VCaP (cell line): ENCODE measurements around the gene RNF151.

Source experiments
- H3K27ac ChIP-seq: fragments of 450-650 bp; 2 replicates; pipeline ENCODE4 v1.5.1; 2017
- CTCF ChIP-seq: fragments of 450-650 bp; conservative IDR thresholded peaks from 2 replicates; pipeline ENCODE4 v1.5.1; 2017; ENCODE audit warnings: mild to moderate bottlenecking, moderate library complexity

Gene RNF151

GRCh38 chr16:1974157-1975070 lies 7.8 kb downstream of the RNF151 start:
- H3K27ac ChIP-seq, result no peak overlapping the region
- no peak for TF ChIP-seq CTCF

GRCh38 chr16:1975432-1976215 lies 9.0 kb downstream of the RNF151 start:
- TF ChIP-seq CTCF, result no peak
- no peak overlapping the region for H3K27ac ChIP-seq

- no peak overlapping the region for H3K27ac ChIP-seq
- no peak for TF ChIP-seq CTCF
Observed at GRCh38 chr16:1976216-1976520, 9.5 kb downstream of the RNF151 start.

- TF ChIP-seq CTCF, result no peak
- no peak overlapping the region for H3K27ac ChIP-seq
Observed at GRCh38 chr16:1976951-1977874, 10.6 kb downstream of the RNF151 start.

GRCh38 chr16:1977875-1978268 lies 11.2 kb downstream of the RNF151 start:
- H3K27ac ChIP-seq, result no peak overlapping the region
- no peak for TF ChIP-seq CTCF

GRCh38 chr16:1978476-1979120 lies 11.9 kb downstream of the RNF151 start:
- H3K27ac ChIP-seq, result no peak overlapping the region

More at GRCh38 chr16:1978476-1979120, 11.9 kb downstream of the RNF151 start:
- no peak for TF ChIP-seq CTCF
